ENCODE data around the gene ZNF561. TPM values are rescaled to one million over a fixed set of nuclear protein-coding genes. Genes with fewer than 3 reads are reported as not detected.

The ZNF561 gene
- polyA plus RNA-seq, 3 donors = 11.0 to 14.3 (median 12.5) TPM

DNA sequence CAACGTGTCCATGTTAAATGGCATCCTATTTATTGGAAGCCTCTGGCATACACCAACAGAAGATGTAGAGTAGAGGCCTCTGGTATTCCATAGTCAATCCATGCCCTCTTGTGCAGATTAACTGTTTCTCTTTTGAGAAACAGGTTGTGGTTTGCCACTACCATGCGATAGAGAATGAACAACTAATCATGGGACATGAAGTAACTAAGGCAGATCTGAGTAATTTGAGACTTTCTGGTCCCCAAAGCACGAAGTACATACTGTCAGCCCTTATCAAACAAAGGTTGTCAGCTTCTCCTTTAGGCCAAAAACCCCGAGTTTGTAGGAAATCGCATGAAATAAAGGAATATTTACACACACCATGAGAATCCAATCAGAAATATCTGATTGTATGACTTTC is 40.3 kb downstream of the ZNF561 start:
- Histone ChIP-seq H3K4me3 (replicated peaks in 1 of 3; ENCODE audit: low read depth in 2 of 3, low read length in 3 of 3) (peak overlapping the region in 1 of 3 experiments; percentile 2), H3K4me2 (replicated peaks; ENCODE audit: extremely low read depth, low read length, poor library complexity, severe bottlenecking) (no peak overlapping the region), H3K27me3 (ENCODE audit: control insufficient read depth in 2 of 2, insufficient read depth in 2 of 2, low read length in 2 of 2) (no peaks in the 10 kb centered on the region), H3K79me2 (ENCODE audit: insufficient read depth, low read length) (peaks cover 89% of the 10 kb centered on the region), H3K27ac (ENCODE audit: low read depth in 1 of 2, low read length in 2 of 2) (no peak overlapping the region), H3K4me1 (ENCODE audit: control insufficient read depth in 1 of 2, insufficient read depth in 2 of 2, low read length in 2 of 2) (peaks cover 10 to 17% of the 10 kb centered on the region in 2 donors), H2AFZ (ENCODE audit: insufficient read depth, low read depth, low read length, poor library complexity, severe bottlenecking) (no peak overlapping the region), H4K20me1 (ENCODE audit: insufficient read depth, low read length) (no peaks in the 10 kb centered on the region), H3K36me3 (replicated peaks in 1 of 2; ENCODE audit: control insufficient read depth in 1 of 2, insufficient read depth in 2 of 2, low read length in 2 of 2) (peaks cover 3 to 62% of the 10 kb centered on the region in 2 donors), H3K9me3 (replicated peaks in 1 of 2; ENCODE audit: control insufficient read depth in 1 of 2, insufficient read depth in 1 of 2, low read length in 2 of 2) (peaks cover 42 to 50% of the 10 kb centered on the region in 2 donors), H3K9ac (ENCODE audit: insufficient read depth, low read length, poor library complexity, severe bottlenecking) (no peak overlapping the region)
- H3K4me1 Mint-ChIP-seq = peaks cover 12% of the 10 kb centered on the region
- intact Hi-C loops (cut with micrococcal nuclease) = loop anchor here (5.0 to 10.0 kb wide), 4 partner anchors 143 to 446 kb away; partner anchors contain the start of genes ZNF266 (in 1 of the 2) and ZNF317 (in 1 of the 2)
- WGBS (ENCODE audit: insufficient coverage) = 71% methylated on average over 1 of the region's 5 CpGs
- no peak overlapping the region for H3K4me3 Mint-ChIP-seq
- peaks cover 0 to 2% (median 1%) of the 10 kb centered on the region in 3 donors for H3K27me3 Mint-ChIP-seq (ENCODE audit: low read depth in 3 of 3)
- DNase-seq = no peak
- TF ChIP-seq, protein P1, sequence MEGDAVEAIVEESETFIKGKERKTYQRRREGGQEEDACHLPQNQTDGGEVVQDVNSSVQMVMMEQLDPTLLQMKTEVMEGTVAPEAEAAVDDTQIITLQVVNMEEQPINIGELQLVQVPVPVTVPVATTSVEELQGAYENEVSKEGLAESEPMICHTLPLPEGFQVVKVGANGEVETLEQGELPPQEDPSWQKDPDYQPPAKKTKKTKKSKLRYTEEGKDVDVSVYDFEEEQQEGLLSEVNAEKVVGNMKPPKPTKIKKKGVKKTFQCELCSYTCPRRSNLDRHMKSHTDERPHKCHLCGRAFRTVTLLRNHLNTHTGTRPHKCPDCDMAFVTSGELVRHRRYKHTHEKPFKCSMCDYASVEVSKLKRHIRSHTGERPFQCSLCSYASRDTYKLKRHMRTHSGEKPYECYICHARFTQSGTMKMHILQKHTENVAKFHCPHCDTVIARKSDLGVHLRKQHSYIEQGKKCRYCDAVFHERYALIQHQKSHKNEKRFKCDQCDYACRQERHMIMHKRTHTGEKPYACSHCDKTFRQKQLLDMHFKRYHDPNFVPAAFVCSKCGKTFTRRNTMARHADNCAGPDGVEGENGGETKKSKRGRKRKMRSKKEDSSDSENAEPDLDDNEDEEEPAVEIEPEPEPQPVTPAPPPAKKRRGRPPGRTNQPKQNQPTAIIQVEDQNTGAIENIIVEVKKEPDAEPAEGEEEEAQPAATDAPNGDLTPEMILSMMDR (IDR thresholded peaks at IDR 0.05) = no peak
- H3K36me3 Mint-ChIP-seq = peaks cover 37 to 56% of the 10 kb centered on the region in 2 donors
- no peak overlapping the region for H3K27ac Mint-ChIP-seq
- peaks cover 37 to 63% (median 55%) of the 10 kb centered on the region in 7 donors for H3K9me3 Mint-ChIP-seq

DNA sequence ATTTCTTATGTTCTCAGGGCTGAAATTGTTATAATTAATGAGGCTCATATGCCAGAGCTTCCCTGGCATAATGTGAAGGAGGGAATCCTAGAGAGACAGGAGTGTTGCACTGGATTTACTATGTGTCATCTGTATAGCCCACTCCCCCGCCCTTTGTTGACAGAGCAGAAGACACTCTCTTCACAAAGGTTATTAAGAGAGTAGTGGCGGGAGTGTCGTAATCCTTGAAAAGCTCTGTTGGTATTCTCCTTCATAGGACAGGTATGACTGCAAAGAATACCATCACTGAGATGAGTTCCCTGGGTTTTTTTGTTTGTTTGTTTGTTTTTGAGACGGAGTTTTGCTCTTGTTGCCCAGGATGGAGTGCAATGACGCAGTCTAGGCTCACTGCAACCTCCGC is 50.8 kb downstream of the ZNF561 start:
- H3K4me2 ChIP-seq (replicated peaks; ENCODE audit: extremely low read depth, low read length, poor library complexity, severe bottlenecking) = no peak overlapping the region
- H3K9me3 ChIP-seq (replicated peaks in 1 of 2; ENCODE audit: control insufficient read depth in 1 of 2, insufficient read depth in 1 of 2, low read length in 2 of 2) = peaks cover 75 to 100% of the 10 kb centered on the region in 2 donors
- TF ChIP-seq, protein P1 (IDR thresholded peaks at IDR 0.05) = no peak
- H2AFZ ChIP-seq (ENCODE audit: insufficient read depth, low read depth, low read length, poor library complexity, severe bottlenecking) = no peak overlapping the region
- intact Hi-C loops (cut with micrococcal nuclease) = no loop called here
- Mint-ChIP-seq H3K36me3 (peaks cover 57 to 80% of the 10 kb centered on the region in 2 donors), H3K27ac (no peak overlapping the region), H3K4me1 (no peaks in the 10 kb centered on the region), H3K9me3 (peaks cover 53 to 98% (median 95%) of the 10 kb centered on the region in 7 donors), H3K4me3 (no peak overlapping the region), H3K27me3 (ENCODE audit: low read depth in 3 of 3) (no peaks in the 10 kb centered on the region)
- WGBS (ENCODE audit: insufficient coverage) = no CpG with 5 or more reads among the region's 6 CpGs
- H3K9ac ChIP-seq (ENCODE audit: insufficient read depth, low read length, poor library complexity, severe bottlenecking) = no peak overlapping the region
- H3K27ac ChIP-seq (ENCODE audit: low read depth in 1 of 2, low read length in 2 of 2) = no peak overlapping the region
- H3K27me3 ChIP-seq (ENCODE audit: control insufficient read depth in 2 of 2, insufficient read depth in 2 of 2, low read length in 2 of 2) = no peaks in the 10 kb centered on the region
- H3K79me2 ChIP-seq (ENCODE audit: insufficient read depth, low read length) = peaks cover 67% of the 10 kb centered on the region
- H3K4me1 ChIP-seq (ENCODE audit: control insufficient read depth in 1 of 2, insufficient read depth in 2 of 2, low read length in 2 of 2) = no peaks in the 10 kb centered on the region
- peaks cover 34 to 97% of the 10 kb centered on the region in 2 donors for H3K36me3 ChIP-seq (replicated peaks in 1 of 2; ENCODE audit: control insufficient read depth in 1 of 2, insufficient read depth in 2 of 2, low read length in 2 of 2)
- H4K20me1 ChIP-seq (ENCODE audit: insufficient read depth, low read length) = no peaks in the 10 kb centered on the region
- DNase-seq = no peak
- H3K4me3 ChIP-seq (replicated peaks in 1 of 3; ENCODE audit: low read depth in 2 of 3, low read length in 3 of 3) = no peak overlapping the region

Measured in CD14-positive monocyte (primary cell).